ENCODE data around the gene TNIP1. TPM values are rescaled to one million over a fixed set of nuclear protein-coding genes. Genes with fewer than 3 reads are reported as not detected.

Gene TNIP1
- total RNA-seq, 1 donor from 2014 or later: 221 TPM

GRCh38 chr5:151042453-151043093 is 38.3 kb downstream of the TNIP1 start:
- DNase-seq (ENCODE audit: extremely low read depth, low read depth, low spot score): no peak

DNA sequence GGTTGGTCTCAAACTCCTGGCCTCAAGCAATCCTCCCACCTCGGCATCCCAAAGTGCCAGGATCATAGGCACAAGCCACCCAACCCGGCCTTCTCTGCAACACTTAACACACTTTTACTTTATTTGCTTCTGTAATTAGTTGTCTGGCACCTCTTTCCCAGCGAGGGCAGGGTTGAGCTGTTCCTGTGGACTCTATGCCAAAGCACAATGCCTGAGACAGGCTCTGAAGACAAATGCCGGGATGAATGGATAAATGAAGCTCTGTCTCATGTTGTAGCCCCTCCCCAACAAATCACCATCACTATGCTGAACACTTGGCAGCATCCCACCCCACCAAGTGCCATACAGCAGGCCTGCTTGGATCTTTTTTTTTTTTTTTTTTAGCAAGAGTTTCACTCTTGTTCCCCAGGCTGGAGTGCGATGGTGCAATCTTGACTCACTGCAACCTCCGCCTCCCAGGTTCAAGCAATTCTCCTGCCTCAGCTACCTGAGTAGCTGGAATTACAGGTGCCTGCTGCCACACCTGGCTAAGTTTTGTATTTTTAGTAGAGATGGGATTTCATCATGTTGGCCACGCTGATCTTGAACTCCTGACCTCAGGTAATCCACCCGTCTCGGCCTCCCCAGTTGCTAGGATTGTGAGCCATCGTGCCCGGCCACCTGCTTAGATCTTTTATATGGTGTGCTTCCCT is 39.1 kb downstream of the TNIP1 start:
- no peak for DNase-seq (ENCODE audit: extremely low read depth, low read depth, low spot score)

DNA sequence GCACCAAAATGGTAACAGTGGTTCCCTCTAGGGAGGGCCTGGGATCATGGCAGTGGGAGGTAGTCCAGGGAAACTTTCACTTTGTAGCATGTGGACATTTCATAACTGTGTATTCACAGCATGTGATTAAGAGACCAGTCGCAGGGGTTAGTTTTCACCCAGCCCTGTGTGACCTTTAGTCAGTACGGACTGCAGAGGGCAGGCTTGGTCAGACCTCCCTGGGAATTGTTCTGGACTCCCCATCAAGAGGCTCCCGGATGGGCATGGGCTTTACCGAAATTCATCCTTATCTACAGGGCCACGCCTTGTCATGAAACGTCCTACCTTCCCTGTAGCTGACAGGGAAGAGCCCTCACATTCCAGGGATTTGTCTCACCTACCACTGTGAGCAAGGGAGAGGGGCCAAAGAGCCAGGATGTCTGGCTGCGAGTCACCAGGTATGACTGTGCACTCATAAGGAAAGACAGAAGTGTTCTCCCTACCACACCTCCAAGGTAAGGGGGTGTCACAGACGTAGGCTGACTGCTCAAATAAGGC is 40.6 kb downstream of the TNIP1 start:
- DNase-seq (ENCODE audit: extremely low read depth, low read depth, low spot score): no peak

DNA sequence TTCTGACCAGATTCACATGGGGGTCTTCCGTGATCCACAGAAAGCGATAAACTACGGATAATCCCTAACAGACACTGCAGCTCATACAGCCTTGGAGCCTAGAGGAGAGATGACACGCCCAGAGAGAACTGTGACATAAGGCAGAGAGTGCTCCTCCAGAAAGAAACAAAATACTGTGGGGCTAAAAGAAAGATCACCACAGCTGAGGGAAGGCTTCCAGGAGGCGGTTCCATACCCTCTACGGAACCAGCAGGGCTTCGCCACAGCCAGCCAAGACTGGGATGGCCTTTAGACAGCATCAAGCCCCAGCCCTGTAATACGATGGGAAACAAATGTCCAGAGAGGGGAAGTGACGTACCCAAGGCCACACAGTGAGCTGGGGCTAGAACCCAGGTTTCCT is 41.2 kb downstream of the TNIP1 start:
- DNase-seq (ENCODE audit: extremely low read depth, low read depth, low spot score): no peak

DNA sequence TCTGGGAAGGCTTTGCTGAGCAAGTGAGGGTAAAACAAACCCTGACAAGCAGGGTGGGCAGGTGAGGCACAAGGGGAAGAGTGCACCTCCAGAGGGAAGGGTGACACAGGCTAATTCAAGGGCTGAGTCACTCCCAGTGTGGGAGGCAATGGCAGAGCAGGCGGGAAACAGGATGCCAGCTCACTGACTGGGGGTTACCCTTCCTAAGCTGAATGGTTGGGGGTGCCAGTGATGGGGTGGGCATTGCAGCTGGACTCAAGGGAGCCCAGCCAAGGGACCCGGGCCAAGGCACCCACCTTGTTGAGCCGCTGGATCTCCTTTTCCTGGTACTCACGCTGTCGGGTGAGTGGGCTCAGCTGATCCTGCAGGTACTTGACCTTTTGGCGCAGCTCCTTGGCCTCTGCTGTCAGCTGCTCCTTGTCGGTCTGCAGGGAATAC is 42.0 kb downstream of the TNIP1 start:
- no peak for DNase-seq (ENCODE audit: extremely low read depth, low read depth, low spot score)

DNA sequence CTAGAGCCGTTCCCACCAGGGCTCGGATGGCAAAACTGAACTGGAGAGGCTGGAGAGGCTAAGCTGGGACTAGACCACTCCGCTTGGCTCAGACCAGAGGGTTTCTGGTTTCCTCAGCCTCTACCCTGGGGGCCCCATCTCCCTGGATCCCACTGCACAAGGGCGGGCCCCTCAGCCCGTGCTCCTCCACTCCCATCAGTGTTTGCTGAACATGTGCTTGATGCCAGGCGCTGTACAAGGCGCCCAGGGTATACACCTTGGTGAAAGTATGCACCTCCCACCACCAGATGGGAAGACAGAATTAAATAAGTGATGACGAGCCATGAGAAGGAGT is 42.5 kb downstream of the TNIP1 start:
- no peak for DNase-seq (ENCODE audit: extremely low read depth, low read depth, low spot score)

- no peak for DNase-seq (ENCODE audit: extremely low read depth, low read depth, low spot score)
Observed at GRCh38 chr5:151037561-151038411, 43.0 kb downstream of the TNIP1 start.

DNA sequence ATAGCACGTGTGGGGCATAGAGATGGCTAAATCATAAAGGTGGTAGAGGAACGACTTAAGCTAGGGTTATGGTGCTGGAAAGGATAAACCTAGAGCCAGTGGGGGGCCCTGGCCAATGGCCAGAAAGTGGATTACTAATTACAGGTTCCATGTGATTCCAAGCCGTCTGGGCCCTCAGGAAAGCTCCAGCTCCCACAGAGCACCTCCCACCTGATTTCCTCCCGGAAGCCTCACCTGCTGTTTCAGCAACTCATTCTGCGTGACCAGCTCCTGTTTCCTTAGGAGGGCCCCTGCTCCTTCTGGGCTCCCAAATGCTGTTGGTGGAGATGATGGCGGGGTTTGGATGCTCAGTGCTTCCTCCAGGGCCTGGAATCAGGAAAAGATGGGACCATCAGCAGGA is 44.3 kb downstream of the TNIP1 start:
- no peak for DNase-seq (ENCODE audit: extremely low read depth, low read depth, low spot score)

- DNase-seq (ENCODE audit: extremely low read depth, low read depth, low spot score): no peak
Observed at GRCh38 chr5:151034422-151035379, 46.1 kb downstream of the TNIP1 start.

DNA sequence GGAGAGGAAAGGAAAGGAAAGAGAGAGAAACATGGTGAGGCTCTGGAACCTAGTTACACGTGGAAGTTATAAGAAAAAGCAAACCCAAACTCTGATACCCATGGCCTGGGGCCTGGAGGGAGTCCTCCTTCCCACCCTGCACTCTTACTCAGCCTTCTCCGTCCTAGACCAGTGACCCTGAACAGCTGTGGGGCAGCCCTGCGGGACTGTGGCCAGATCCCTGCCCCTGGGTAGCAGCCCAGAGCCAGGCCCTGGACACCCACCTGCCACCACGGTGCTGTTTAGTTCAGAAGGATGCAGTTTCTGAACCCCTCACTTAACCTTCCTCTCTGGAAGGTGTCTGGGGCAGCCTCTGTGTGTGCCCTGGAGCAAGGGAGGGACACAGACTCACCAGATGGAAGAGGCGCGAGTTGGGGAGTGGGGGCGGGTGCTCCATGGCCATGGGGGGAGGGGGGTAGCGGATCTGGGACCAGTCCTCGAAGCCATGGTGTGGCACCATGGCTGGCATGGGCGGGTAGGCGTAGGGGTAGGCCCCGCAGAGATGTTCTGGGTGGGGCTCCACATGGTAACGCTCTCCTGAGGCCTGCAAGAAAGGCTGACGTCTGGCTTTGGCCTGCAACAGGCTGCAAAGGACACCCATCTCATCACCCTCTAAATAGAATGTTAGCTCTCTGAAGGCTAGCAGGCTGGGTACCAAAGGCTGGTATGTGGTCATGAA is 47.5 kb downstream of the TNIP1 start:
- no peak for DNase-seq (ENCODE audit: extremely low read depth, low read depth, low spot score)

GRCh38 chr5:151031554-151031953 is 49.3 kb downstream of the TNIP1 start:
- DNase-seq (ENCODE audit: extremely low read depth, low read depth, low spot score): no peak

- DNase-seq (ENCODE audit: extremely low read depth, low read depth, low spot score): no peak
Observed at GRCh38 chr5:151030379-151030778, 50.5 kb downstream of the TNIP1 start.

DNA sequence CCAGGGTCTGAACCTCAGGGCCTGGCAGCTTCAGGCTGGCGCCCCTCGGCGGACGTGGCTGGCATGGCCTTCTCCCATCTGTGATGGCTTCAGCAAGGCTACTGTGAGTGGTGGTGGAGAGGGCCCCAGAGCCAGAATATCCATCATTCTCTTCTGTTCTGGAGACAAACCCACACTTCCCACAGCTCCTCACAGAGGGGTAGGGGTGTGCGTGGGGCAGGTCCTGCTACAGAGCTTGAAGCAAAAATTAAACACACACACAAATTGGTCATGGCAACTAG is 50.8 kb downstream of the TNIP1 start:
- no peak for DNase-seq (ENCODE audit: extremely low read depth, low read depth, low spot score)

DNA sequence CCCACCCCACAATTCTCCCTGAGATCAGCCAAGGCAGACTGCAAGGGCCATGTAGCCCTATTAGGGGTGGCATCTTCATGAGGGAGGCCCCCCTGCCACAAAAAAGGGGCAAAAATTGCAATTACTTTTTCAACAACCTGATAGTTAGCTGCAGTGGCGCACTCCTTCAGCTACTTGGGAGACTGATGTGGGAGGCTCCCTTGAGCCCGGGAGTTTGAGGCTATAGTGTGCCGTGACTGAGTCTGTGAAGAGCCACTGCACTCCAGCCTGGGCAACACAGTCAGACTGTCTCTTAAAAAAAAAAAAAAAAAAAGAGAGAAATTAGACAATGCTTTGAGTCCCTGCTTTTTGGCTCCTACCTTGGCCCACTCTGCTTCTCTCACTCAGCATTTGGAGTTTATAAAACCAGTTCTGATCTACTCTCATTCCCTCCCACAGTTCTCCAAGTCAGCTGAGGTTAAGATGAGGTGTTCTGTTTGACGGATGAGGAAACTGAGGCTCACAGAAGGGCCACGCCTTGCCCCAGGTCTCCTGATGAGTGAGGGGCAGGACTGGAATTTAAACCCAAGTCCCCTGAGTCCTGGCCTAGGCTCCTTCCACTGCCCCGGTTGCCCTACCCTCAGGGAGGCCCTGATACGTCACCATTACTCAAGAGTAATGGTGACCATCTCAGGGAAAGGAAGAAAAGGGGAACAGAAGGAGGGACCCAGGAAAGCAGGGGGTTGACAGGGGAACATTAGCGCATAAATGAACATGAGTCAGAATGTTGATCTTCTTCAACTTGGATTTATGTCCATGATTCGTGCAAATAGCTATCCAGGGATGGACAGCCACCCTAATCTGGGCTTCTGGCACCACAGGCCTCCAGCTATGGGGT is 51.4 kb downstream of the TNIP1 start:
- DNase-seq (ENCODE audit: extremely low read depth, low read depth, low spot score): no peak

- no peak for DNase-seq (ENCODE audit: extremely low read depth, low read depth, low spot score)
Observed at GRCh38 chr5:151028717-151029116, 52.1 kb downstream of the TNIP1 start.

- no peak for DNase-seq (ENCODE audit: extremely low read depth, low read depth, low spot score)
Observed at GRCh38 chr5:151027961-151028479, 52.8 kb downstream of the TNIP1 start.

GRCh38 chr5:151026679-151027078 is 54.2 kb downstream of the TNIP1 start:
- no peak for DNase-seq (ENCODE audit: extremely low read depth, low read depth, low spot score)

- DNase-seq (ENCODE audit: extremely low read depth, low read depth, low spot score): no peak
Observed at GRCh38 chr5:151026088-151026487, 54.7 kb downstream of the TNIP1 start.

GRCh38 chr5:151025250-151025606 is 55.6 kb downstream of the TNIP1 start:
- no peak for DNase-seq (ENCODE audit: extremely low read depth, low read depth, low spot score)
